NCI-H1105 treated with DMSO at 0.1 percent for 48 hours (cell line): Measurements from ENCODE around the gene TK2.

Experiments
- DNase-seq: peaks from one replicate; lab custom pipeline; 2025; lab: John Stamatoyannopoulos, UW

Gene TK2

DNA sequence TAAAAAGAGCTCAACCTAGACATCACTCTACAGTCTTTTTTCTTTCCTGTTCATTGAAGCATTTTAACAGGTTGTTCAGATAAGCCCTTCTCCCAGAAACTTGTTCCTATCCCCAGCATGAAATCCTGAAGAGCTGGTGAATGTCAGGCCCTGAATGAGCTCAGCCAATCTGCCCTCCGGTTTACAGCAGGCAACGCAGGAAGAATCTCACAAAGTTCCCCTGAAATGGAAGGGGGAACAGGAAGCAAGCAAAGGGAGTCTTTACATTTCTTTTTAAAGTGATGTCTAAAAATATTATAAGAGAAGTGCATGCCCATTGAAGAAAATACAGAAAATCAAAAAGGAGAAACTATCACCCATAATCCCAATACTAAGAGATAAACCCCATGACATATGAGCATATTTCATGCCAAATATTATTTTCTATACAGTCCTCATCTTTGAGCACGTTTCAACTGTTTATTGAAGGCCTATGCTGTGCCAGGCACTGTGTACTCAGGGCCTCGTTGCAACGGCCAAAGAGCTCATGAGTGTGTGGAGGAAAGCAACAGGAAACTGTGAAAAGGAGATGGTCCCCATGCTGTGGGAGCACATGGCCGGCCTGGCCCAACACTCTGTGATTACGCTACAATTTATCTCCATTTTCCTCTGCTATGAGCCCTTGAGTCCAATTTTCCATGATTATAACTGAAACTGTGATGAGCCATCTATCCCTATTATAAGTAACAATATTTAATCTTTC lies 5.7 kb downstream of the TK2 start:
- no peak for DNase-seq

DNA sequence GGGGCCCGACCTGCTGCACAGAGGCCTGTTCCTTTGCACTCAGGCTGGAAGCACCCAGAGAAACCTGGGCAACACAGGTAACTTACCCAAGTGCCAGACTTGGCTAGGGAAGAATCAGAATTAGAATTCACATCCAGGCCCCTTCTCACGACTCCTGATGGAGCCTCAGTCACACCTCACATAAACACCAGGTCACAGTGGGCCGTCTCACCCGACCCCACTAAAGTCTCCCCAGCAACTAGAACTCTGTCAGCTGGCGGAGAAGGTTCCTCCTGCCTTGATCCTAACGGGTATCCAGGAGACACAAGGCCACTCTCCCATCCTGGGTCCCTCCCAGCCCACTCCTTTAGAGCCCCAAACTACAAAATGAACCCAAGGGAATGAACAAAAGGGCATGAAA lies 6.4 kb downstream of the TK2 start:
- DNase-seq: no peak

- no peak for DNase-seq
These were observed 7.5 kb downstream of the TK2 start for GRCh38 chr16:66542396-66542795.

DNA sequence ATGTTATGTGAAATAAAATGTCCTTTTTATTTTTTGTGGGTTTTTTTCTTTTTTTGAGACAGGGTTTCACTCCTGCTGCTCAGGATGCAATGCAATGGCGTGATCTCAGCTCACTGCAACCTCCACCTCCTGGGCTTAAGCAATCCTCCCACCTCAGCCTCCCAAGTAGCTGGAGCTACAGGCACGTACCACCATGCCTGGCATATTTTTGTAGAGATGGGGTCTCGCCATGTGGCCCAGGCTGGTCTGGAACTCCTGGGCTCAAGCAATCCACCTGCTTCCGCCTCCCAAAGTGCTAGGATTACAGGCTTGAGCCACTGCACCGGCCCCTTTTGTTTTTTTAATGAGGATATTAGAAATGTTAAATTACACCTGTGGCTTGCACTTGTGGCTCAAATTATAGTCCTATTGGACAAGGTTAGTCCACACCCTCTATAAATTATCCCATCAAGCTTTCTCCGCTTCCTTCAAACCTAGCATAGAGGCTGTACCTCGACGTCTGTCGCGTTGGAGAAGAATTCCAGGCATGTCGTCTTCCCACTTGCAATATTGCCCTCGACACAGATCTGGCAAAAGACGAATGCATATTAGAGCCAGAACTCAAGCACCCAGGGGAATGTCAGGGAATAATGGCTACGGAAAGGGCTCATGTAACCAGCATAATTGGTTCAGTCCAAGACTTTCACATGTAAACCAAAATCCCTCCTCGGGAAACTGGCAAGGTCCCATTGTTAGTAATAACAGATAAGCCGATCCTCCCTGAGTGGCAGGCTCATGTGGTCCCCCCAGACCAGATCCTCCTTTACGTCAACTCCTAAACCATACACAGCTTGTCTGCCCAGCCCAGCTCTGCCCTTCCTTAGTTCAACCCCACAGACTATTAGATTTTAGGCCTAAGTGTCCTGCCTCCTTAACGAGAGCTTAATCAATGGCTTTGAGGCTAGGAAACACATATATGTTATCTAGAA lies 8.2 kb downstream of the TK2 start:
- DNase-seq: no peak

DNA sequence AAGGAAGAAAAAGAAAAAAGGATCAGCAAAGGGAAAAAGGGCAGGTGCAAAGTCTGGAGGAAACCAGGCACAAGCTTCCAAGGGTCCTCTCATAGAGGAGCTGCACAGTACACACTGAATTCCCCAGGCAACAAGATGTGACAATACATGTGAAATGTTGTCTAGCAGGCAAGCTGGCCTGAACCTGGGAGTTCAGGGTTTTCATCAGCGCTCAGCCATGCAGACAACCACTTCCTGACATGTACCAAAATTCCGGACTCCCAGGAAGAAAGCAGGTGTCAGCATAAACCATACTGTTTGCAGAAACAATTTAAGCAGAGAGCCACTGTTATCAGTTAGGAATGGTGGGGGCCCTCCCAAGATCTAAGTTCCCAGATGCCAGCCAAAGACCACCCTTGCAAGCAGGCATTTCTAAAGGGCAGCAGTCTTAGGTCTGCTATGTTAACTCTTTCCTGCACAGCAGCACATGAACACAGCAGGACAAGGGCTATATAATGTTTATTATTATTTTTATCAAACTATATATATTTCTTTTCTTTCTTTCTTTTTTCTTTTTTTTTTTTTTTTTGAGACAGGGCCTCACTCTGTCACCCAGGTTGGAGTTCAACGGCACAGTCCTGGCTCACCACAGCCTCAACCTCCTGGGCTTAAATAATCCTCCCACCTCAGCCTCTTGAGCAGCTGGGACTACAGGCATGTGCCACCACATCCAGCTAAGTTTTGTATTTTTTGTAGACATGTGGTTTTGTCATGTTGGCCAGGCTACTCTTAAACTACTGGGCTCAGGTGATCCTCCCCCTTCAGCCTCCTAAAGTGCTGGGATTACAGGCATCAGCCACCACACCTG lies 10.1 kb downstream of the TK2 start:
- no peak for DNase-seq

- DNase-seq: no peak
These were observed 11.0 kb downstream of the TK2 start for GRCh38 chr16:66538910-66539309.

DNA sequence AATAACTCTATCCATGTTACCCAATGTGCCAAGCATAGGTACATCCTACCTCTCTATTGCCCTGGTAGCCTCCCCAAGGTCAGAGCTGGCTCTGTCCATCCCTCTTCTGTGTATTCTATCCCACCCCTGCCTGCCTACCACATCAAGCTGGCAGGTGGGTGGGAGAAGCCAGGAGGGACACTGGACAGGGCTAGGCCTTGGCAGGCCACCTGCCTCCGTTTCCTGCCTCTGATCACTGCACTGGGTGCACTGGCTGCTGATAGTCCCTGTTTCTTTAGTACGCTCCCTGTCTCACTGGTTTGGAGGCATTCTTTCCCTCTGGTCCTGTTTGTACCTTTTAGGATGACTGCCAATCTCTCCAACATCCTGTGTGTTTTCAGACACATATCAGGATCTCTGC lies 12.7 kb downstream of the TK2 start:
- DNase-seq: no peak

GRCh38 chr16:66536525-66536924 lies 13.4 kb downstream of the TK2 start:
- no peak for DNase-seq

DNA sequence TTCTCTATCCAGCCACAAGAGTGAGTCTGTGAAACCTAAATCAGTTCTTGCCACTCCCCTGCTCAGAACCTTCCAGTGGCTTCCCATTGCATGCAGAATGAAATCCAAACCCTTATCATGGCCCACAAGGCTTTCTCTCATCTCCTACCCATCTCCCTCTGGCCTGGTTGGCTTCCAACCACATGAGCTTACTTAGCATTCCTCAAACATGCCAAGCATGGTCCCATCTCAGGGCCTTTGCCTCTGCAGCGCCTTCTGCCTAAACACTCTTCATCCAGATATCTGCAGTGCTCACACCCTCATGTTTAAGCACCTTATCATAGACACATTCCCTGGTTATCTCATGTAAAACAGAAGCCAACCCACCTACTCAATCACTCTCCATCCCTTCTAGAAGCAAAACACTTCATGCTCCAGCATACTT lies 15.5 kb downstream of the TK2 start:
- DNase-seq: no peak

- DNase-seq: no peak
These were observed 20.4 kb downstream of the TK2 start for GRCh38 chr16:66529475-66529874.

- no peak for DNase-seq
These were observed 21.6 kb downstream of the TK2 start for GRCh38 chr16:66528294-66528693.

- DNase-seq: no peak
These were observed 24.3 kb downstream of the TK2 start for GRCh38 chr16:66525396-66526180.

GRCh38 chr16:66524601-66525164 lies 25.2 kb downstream of the TK2 start:
- no peak for DNase-seq

DNA sequence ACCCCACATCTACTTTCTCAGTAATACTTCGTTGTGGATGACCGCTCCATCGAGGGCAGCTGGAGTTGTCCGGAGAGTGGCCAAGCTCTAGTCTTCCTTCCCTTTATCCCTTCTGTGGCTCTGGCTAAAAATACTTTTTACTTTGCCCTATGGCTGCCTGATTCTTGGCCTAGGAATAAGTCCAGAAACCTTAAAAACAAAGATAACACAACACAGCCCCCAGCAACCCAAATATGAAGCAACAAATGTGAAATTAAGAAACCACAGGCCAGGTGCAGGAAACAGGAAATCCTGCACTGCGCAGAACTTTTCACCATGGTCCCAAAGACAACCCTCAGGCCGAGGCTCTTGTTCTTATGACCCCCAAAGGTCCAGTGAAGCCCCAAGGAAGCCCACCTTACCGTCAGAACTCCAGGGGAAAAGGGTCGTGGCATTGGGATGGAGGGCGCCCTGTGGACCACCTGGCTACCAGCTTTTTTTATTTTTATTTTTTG lies 26.0 kb downstream of the TK2 start:
- DNase-seq: no peak

DNA sequence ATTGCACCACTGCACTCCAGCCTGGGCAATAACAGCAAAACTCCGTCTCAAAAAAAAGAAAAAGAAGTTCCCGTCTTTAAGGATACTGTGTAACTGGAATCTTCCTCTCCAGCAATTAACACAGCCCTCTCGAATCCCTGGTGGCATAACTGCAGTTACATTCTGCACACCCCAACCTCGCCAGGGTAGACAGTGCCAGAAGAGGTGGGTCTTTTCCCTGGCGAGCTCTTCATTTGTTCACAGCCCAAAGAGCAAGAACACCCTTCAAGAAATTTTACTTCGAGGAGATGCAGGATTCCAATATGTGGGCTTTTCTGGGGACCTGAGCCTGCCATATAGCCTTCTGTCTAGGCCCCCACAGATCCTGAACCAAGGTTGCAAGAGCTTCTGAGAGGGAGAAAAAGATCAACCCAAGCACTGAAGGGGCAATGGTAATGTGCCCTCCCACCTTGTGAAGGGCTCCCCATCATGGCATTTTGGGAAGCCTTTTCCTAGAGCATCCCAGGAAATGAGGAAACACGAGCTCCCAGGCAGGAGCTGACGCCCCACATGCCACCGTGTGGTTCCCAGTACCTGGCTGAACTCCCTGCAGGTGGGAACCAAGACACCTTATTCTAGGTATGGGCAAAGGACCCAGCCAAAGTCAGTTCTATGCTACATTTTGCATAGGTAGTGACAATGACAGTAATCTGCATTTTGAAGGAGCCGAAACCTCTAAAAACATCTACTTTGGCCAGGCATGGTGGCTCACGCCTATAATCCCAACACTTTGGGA lies 26.9 kb downstream of the TK2 start:
- DNase-seq: no peak

GRCh38 chr16:66521951-66522771 lies 27.8 kb downstream of the TK2 start:
- DNase-seq: no peak

- no peak for DNase-seq
These were observed 28.6 kb downstream of the TK2 start for GRCh38 chr16:66521252-66521713.

DNA sequence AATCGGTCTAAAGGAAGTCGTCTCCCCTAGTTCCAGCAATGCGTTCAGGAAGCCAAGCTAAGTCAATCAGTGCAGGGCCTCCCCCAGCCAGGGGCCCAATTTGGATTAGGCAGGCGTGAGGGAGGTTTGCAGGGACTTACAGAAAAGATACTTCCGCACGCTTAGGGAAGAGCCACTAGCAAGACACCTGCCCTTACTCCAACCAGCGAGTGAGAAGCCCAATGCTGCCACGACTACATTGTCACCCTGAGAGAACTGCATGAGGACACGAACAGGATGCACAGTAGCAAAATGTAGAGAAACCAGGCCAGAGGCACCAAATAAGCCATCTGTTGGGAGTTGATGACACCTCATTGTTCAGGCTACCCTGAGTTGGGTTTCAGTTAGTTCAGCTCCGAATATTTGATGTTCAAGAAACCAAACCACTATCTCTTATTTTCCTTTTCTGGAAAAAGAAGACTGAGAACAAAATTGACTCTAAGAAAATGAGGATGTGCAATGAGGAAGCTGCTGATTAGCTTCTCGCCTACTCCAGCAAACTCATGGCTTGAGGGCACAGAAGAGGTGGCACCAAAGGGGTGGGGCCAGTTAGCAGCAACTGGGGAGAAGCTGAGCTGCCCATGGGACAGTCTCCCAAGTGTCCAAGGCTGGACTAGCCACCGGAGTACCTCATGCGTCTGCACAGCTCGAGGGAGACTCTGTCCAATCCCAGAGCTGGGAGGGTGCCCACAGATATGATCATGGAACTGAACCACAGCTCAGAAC lies 29.3 kb downstream of the TK2 start:
- no peak for DNase-seq
